Measurements from ENCODE around the gene BRD3OS. TPM values are rescaled to one million over a fixed set of nuclear protein-coding genes. Genes with fewer than 3 reads are reported as not detected.
A peak's percentile ranks its signal among the peaks of the same experiment; 100 is the strongest.

The BRD3OS gene
- total and polyA plus RNA-seq, 2 of the 13 experiments (the other 11 are each of a cell fraction or from before 2014, with no cell fraction given), result 4.9 to 5.7 TPM

DNA sequence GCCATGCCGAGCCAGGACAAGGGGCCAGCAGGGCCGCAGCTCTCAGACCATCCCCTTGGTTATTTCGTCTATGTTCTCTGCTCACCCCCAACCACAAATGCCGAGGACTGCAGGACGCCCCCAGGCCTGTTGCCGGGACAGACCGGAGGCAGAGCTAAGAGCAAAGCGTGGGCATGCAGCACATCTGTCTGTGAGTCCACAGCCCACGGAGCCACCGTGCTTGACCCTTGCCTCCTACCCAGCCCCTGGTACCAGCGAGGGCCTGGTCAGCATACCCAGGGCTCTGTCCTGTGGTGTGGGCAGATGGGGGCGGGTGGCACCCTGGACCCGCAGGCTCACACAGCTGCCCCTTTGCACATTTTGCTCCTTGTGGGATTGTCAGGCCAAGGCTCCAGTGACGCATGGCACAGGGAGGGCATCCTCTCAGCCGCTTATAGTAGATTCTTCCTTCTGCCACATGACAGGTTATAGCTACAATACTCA, 37.8 kb downstream of the BRD3OS start:
- ChIA-PET POLR2A (no interaction called here), CTCF (ENCODE audit: low intra/inter-chr PET ratio, low total read pairs) (no interaction called here)
- TF ChIP-seq HNRNPL (IDR thresholded peaks at IDR 0.05; ENCODE audit: low read depth, low read length), result 0 out of 2 replicates have a peak, but pooled peaks have one; percentile 6
- no peak for TF ChIP-seq RBFOX2 (IDR thresholded peaks at IDR 0.05; ENCODE audit: low read depth, low read length)
- TF ChIP-seq, protein P1, sequence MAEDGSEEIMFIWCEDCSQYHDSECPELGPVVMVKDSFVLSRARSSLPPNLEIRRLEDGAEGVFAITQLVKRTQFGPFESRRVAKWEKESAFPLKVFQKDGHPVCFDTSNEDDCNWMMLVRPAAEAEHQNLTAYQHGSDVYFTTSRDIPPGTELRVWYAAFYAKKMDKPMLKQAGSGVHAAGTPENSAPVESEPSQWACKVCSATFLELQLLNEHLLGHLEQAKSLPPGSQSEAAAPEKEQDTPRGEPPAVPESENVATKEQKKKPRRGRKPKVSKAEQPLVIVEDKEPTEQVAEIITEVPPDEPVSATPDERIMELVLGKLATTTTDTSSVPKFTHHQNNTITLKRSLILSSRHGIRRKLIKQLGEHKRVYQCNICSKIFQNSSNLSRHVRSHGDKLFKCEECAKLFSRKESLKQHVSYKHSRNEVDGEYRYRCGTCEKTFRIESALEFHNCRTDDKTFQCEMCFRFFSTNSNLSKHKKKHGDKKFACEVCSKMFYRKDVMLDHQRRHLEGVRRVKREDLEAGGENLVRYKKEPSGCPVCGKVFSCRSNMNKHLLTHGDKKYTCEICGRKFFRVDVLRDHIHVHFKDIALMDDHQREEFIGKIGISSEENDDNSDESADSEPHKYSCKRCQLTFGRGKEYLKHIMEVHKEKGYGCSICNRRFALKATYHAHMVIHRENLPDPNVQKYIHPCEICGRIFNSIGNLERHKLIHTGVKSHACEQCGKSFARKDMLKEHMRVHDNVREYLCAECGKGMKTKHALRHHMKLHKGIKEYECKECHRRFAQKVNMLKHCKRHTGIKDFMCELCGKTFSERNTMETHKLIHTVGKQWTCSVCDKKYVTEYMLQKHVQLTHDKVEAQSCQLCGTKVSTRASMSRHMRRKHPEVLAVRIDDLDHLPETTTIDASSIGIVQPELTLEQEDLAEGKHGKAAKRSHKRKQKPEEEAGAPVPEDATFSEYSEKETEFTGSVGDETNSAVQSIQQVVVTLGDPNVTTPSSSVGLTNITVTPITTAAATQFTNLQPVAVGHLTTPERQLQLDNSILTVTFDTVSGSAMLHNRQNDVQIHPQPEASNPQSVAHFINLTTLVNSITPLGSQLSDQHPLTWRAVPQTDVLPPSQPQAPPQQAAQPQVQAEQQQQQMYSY (CRISPR knock-in tag; IDR thresholded peaks at IDR 0.05), result no peak
- intact Hi-C loops (cut with micrococcal nuclease; ENCODE audit: unreplicated experiment), result no loop called here
- ATAC-seq (no peak), DNase-seq (ENCODE audit: low spot score) (no peak), FAIRE-seq (no peak)
- Histone ChIP-seq H2AFZ (ENCODE audit: low read length) (no peak overlapping the region), H3K4me2 (ENCODE audit: low read depth, low read length) (no peak overlapping the region), H3K9me3 (ENCODE audit: low read length) (no peaks in the 10 kb centered on the region), H3K79me2 (ENCODE audit: insufficient read depth, low read length) (peaks cover 88% of the 10 kb centered on the region), H3K27me3 (ENCODE audit: control insufficient read depth in 1 of 2, insufficient read depth in 2 of 2, low read length in 2 of 2) (no peaks in the 10 kb centered on the region; a peak in 1 of 5 replicates), H4K20me1 (ENCODE audit: insufficient read depth, low read length) (peaks cover 45% of the 10 kb centered on the region), H3K36me3 (replicated peaks in 1 of 2; ENCODE audit: control insufficient read depth in 1 of 2, insufficient read depth in 2 of 2, low read length in 2 of 2) (no peaks in the 10 kb centered on the region; a peak in 1 of 5 replicates), H3K9ac (ENCODE audit: insufficient read depth, low read depth, low read length) (no peak overlapping the region), H3K27ac (ENCODE audit: extremely low read length, insufficient read depth, low read length) (no peak overlapping the region), H3K4me3 (replicated peaks in 1 of 3; ENCODE audit: insufficient read depth in 1 of 3, low read depth in 2 of 3, low read length in 3 of 3) (no peak overlapping the region), H3K4me1 (ENCODE audit: insufficient read depth, low read length) (peaks cover 67% of the 10 kb centered on the region)
- in situ Hi-C loops (cut with HindIII; ENCODE audit: extremely low pct_ligation_motif_present, low pct_unique_long_range_greater_than_20kb), result loop anchor here (10.0 kb wide), 1 partner anchor 272 kb away; no protein-coding TSS in a partner anchor
- WGBS (ENCODE audit: low lambda C conversion rate), result 90% methylated on average over 8 of the region's 15 CpGs
- BruUV-seq (replicated peaks), result no TSS peak
